ENCODE measurements around the gene ASS1.
"Not testable (repeated sequence)": the region's sequence is repeated elsewhere in the genome, so short reads cannot be mapped to it uniquely, and the experiment has no call there.

Gene ASS1

GRCh38 chr9:130444565-130445221 lies at the start of gene ASS1:
Gene ASS1 (plus strand): TSS chr9:130444961. CDS start chr9:130452229, 7,268 bp downstream.
- DNase-seq (ENCODE audit: low read depth in 2 of 2), result peak; percentile 24 to 37

- DNase-seq (ENCODE audit: low read depth in 2 of 2), result no peak
Measured at GRCh38 chr9:130395810-130396435, 48.8 kb upstream of the ASS1 start.

GRCh38 chr9:130396581-130396980 lies 48.2 kb upstream of the ASS1 start:
- DNase-seq (ENCODE audit: low read depth in 2 of 2), result no peak

- DNase-seq (ENCODE audit: low read depth in 2 of 2), result no peak
Measured at GRCh38 chr9:130398487-130399240, 46.1 kb upstream of the ASS1 start.

- no peak for DNase-seq (ENCODE audit: low read depth in 2 of 2)
Measured at GRCh38 chr9:130399768-130400167, 45.0 kb upstream of the ASS1 start.

- no peak for DNase-seq (ENCODE audit: low read depth in 2 of 2)
Measured at GRCh38 chr9:130400870-130401269, 43.9 kb upstream of the ASS1 start.

- DNase-seq (ENCODE audit: low read depth in 2 of 2), result not testable (repeated sequence)
Measured at GRCh38 chr9:130401742-130402141, 43.0 kb upstream of the ASS1 start.

GRCh38 chr9:130402243-130402642 lies 42.5 kb upstream of the ASS1 start:
- DNase-seq (ENCODE audit: low read depth in 2 of 2), result no peak

- DNase-seq (ENCODE audit: low read depth in 2 of 2), result no peak
Measured at GRCh38 chr9:130402645-130403440, 41.9 kb upstream of the ASS1 start.

GRCh38 chr9:130405657-130406257 lies 39.0 kb upstream of the ASS1 start:
- no peak for DNase-seq (ENCODE audit: low read depth in 2 of 2)

- DNase-seq (ENCODE audit: low read depth in 2 of 2), result no peak
Measured at GRCh38 chr9:130406278-130406895, 38.4 kb upstream of the ASS1 start.

- no peak for DNase-seq (ENCODE audit: low read depth in 2 of 2)
Measured at GRCh38 chr9:130407916-130408663, 36.7 kb upstream of the ASS1 start.

GRCh38 chr9:130408669-130409068 lies 36.1 kb upstream of the ASS1 start:
- no peak for DNase-seq (ENCODE audit: low read depth in 2 of 2)

- DNase-seq (ENCODE audit: low read depth in 2 of 2), result no peak
Measured at GRCh38 chr9:130409246-130409645, 35.5 kb upstream of the ASS1 start.

GRCh38 chr9:130410443-130410842 lies 34.3 kb upstream of the ASS1 start:
- no peak for DNase-seq (ENCODE audit: low read depth in 2 of 2)

- no peak for DNase-seq (ENCODE audit: low read depth in 2 of 2)
Measured at GRCh38 chr9:130411566-130411915, 33.2 kb upstream of the ASS1 start.

GRCh38 chr9:130414081-130414731 lies 30.6 kb upstream of the ASS1 start:
- DNase-seq (ENCODE audit: low read depth in 2 of 2), result no peak

GRCh38 chr9:130414910-130415746 lies 29.6 kb upstream of the ASS1 start:
- DNase-seq (ENCODE audit: low read depth in 2 of 2), result no peak

GRCh38 chr9:130417602-130418001 lies 27.2 kb upstream of the ASS1 start:
- DNase-seq (ENCODE audit: low read depth in 2 of 2), result no peak
